CD4-positive, alpha-beta memory T cell (primary cell): ENCODE data around the gene RPRD2. TPM values are rescaled to one million over a fixed set of nuclear protein-coding genes. Genes with fewer than 3 reads are reported as not detected.

ENCODE experiments used
- microRNA-seq: library from miRNA; unstranded; fragments of <30 nt; microRNA quantifications from one replicate; pipeline ENCODE4 v1.2.0, GENCODE V29; 2021; ENCODE audit warnings: borderline replicate concordance, borderline number of aligned reads, borderline microRNAs expressed, mixed read lengths
- polyA plus RNA-seq, 2 donors: library from polyadenylated mRNA; unstranded; fragments of 300-500 nt; fragmentation: Illumina TruSeq; gene quantifications; one replicate each; pipeline ENCODE4 v1.2.3, GENCODE V29; 2021
- total RNA-seq, 2 experiments: library from RNA; stranded (reverse); gene quantifications; one replicate each; pipeline ENCODE4 v1.2.3, GENCODE V29; 2021

Gene RPRD2
- total and polyA plus RNA-seq, 4 experiments from 2014 or later: 10.1 to 61.0 (median 48.6) TPM

Small RNA genes within 50 kb of the gene (microRNA-seq; reads per million reads assigned to microRNA genes)
- gene MIR6878: not detected

Other genes with a start within 250 kb of the RPRD2 start
- gene PLEKHO1, start 214.2 kb upstream of the RPRD2 start, total RNA-seq: 100 to 1,000 TPM; 154 TPM
- 10 to 100 TPM; 40.5 to 43.5 TPM for gene PLEKHO1, start 214.2 kb upstream of the RPRD2 start, polyA plus RNA-seq
- 10 to 100 TPM; 53.4 to 57.9 TPM for gene ANP32E, start 128.0 kb upstream of the RPRD2 start, total RNA-seq
- gene ANP32E, start 128.0 kb upstream of the RPRD2 start, polyA plus RNA-seq: 10 to 100 TPM; 65.6 to 66.5 TPM
- gene CA14, start 106.4 kb upstream of the RPRD2 start, total RNA-seq: not detected
- under 1 TPM in 1 of 2 donors, not detected in 1; 0.40 TPM for gene CA14, start 106.4 kb upstream of the RPRD2 start, polyA plus RNA-seq
- 100 to 1,000 TPM; 118 to 120 TPM for gene APH1A, start 95.1 kb upstream of the RPRD2 start, total RNA-seq
- 10 to 100 TPM; 45.1 to 72.0 TPM for gene APH1A, start 95.1 kb upstream of the RPRD2 start, polyA plus RNA-seq
- gene C1orf54, start 91.4 kb upstream of the RPRD2 start, total RNA-seq: 1 to 10 TPM; 2.5 to 3.4 TPM
- 1 to 10 TPM; 5.3 to 7.4 TPM for gene C1orf54, start 91.4 kb upstream of the RPRD2 start, polyA plus RNA-seq
- under 1 TPM; 0.67 to 0.94 TPM for gene CIART, start 81.6 kb upstream of the RPRD2 start, total RNA-seq
- 1 to 10 TPM in 1 of 2 donors, under 1 TPM in 1; 0.36 to 2.6 TPM for gene CIART, start 81.6 kb upstream of the RPRD2 start, polyA plus RNA-seq
- 10 to 100 TPM; 62.9 to 68.7 TPM for gene MRPS21, start 70.3 kb upstream of the RPRD2 start, total RNA-seq
- gene MRPS21, start 70.3 kb upstream of the RPRD2 start, polyA plus RNA-seq: 10 to 100 TPM; 68.2 to 89.4 TPM
- gene PRPF3, start 42.6 kb upstream of the RPRD2 start, total RNA-seq: 100 to 1,000 TPM; 131 to 139 TPM
- gene PRPF3, start 42.6 kb upstream of the RPRD2 start, polyA plus RNA-seq: 10 to 100 TPM in 1 of 2 donors, 1 to 10 TPM in 1; 8.6 to 24.3 TPM
- 10 to 100 TPM; 32.3 to 35.4 TPM for gene TARS2, start 123.3 kb downstream of the RPRD2 start, total RNA-seq
- gene TARS2, start 123.3 kb downstream of the RPRD2 start, polyA plus RNA-seq: 10 to 100 TPM; 23.5 to 26.4 TPM
- gene ECM1, start 144.0 kb downstream of the RPRD2 start, total RNA-seq: 1 to 10 TPM; 1.9 to 2.0 TPM
- gene ECM1, start 144.0 kb downstream of the RPRD2 start, polyA plus RNA-seq: not detected
- gene FALEC, start 151.6 kb downstream of the RPRD2 start, total RNA-seq: under 1 TPM in 1 of 2 experiments, not detected in 1; 0.64 TPM
- 1 to 10 TPM in 1 of 2 donors, not detected in 1; 1.1 TPM for gene FALEC, start 151.6 kb downstream of the RPRD2 start, polyA plus RNA-seq
- under 1 TPM; 0.23 to 0.33 TPM for gene ADAMTSL4, start 185.3 kb downstream of the RPRD2 start, total RNA-seq
- gene ADAMTSL4, start 185.3 kb downstream of the RPRD2 start, polyA plus RNA-seq: under 1 TPM in 1 of 2 donors, not detected in 1; 0.24 TPM
- gene MCL1, start 215.5 kb downstream of the RPRD2 start, total RNA-seq: 100 to 1,000 TPM; 314 to 331 TPM
- gene MCL1, start 215.5 kb downstream of the RPRD2 start, polyA plus RNA-seq: 100 to 1,000 TPM; 116 to 207 TPM